C4-2B (cell line): ENCODE results near the gene RPL41.

Source experiments
- H3K27ac ChIP-seq: fragments of 450-650 bp; 2 replicates; pipeline ENCODE4 v1.5.1; 2017
- ZFX ChIP-seq: fragments of 450-650 bp; IDR thresholded peaks from 2 replicates; pipeline ENCODE4 v1.6.1; 2017
- TF ChIP-seq, protein P1 (sequence below): fragments of 450-650 bp; conservative IDR thresholded peaks from 2 replicates; pipeline ENCODE4 v1.5.1; 2017; ENCODE audit warnings: mild to moderate bottlenecking

RPL41 gene

DNA sequence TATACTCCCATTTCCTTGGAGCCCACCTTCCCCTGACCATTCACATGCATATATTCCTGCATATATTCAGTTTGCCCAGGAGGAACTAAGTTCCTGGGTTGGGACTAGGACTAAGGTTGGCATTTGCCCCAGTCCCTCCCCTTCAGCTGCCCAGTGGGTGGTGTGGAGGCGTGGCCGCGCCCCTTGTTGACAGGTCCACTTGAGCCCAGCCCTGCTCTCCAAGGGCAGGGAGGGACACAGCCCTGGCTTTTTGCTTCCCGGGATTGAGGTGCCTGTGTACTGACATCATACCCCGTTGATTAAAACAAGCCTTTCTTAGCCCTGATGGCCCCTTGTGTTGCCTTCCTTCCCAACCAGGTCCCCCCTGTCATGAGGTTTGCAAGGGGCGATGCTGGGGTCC lies 29.2 kb upstream of the RPL41 start:
- peak overlapping the region; percentile 87 for H3K27ac ChIP-seq
- TF ChIP-seq ZFX = no peak
- TF ChIP-seq, protein P1, sequence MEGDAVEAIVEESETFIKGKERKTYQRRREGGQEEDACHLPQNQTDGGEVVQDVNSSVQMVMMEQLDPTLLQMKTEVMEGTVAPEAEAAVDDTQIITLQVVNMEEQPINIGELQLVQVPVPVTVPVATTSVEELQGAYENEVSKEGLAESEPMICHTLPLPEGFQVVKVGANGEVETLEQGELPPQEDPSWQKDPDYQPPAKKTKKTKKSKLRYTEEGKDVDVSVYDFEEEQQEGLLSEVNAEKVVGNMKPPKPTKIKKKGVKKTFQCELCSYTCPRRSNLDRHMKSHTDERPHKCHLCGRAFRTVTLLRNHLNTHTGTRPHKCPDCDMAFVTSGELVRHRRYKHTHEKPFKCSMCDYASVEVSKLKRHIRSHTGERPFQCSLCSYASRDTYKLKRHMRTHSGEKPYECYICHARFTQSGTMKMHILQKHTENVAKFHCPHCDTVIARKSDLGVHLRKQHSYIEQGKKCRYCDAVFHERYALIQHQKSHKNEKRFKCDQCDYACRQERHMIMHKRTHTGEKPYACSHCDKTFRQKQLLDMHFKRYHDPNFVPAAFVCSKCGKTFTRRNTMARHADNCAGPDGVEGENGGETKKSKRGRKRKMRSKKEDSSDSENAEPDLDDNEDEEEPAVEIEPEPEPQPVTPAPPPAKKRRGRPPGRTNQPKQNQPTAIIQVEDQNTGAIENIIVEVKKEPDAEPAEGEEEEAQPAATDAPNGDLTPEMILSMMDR = no peak

DNA sequence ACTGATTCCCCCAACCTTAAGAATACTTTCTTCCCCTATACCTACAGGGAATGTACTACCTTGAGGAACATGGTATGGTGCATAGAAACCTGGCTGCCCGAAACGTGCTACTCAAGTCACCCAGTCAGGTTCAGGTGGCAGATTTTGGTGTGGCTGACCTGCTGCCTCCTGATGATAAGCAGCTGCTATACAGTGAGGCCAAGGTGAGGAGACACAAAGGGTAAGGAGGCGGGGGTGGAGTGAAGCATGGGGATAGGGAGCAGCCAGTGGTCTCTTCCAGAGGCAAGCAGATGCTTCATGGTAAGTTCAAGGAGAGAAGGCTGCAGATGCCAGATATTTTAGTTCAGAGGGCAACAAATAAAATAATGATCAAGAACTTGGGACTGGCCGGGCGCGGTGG lies 18.7 kb upstream of the RPL41 start:
- no peak for TF ChIP-seq ZFX
- TF ChIP-seq, protein P1 = no peak
- H3K27ac ChIP-seq = no peak overlapping the region

DNA sequence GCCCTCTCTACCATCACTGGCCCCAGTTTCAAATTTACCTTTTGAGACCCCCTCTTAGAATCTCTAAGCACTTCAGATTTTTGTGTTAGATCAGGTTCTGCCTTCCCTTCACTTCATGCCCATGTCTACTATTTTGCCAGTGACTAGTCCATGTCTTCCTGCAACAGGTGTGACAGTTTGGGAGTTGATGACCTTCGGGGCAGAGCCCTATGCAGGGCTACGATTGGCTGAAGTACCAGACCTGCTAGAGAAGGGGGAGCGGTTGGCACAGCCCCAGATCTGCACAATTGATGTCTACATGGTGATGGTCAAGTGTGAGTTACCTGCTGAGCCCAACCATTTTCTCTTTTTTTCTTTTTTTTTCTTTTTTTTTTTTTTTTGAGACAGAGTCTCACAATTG lies 17.8 kb upstream of the RPL41 start:
- no peak overlapping the region for H3K27ac ChIP-seq
- TF ChIP-seq, protein P1 = no peak
- no peak for TF ChIP-seq ZFX

DNA sequence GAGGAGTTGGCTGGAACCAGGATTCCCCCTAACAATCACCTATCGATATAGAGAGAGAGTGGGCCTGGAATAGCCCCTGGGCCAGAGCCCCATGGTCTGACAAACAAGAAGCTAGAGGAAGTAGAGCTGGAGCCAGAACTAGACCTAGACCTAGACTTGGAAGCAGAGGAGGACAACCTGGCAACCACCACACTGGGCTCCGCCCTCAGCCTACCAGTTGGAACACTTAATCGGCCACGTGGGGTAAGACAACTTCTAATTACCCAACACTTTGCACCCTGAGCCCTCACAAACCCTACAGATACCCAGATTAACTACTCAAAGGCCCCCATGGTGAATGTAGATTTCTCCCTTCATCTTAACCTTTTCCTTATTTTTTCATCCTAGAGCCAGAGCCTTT lies 16.6 kb upstream of the RPL41 start:
- no peak overlapping the region for H3K27ac ChIP-seq
- TF ChIP-seq ZFX = no peak
- TF ChIP-seq, protein P1 = no peak

DNA sequence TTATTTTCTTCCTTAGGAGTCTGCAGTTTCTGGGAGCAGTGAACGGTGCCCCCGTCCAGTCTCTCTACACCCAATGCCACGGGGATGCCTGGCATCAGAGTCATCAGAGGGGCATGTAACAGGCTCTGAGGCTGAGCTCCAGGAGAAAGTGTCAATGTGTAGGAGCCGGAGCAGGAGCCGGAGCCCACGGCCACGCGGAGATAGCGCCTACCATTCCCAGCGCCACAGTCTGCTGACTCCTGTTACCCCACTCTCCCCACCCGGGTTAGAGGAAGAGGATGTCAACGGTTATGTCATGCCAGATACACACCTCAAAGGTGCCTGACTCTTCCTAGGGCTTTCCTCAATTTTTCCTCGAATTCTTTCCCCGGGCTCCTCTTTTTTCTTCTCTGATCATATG lies 15.4 kb upstream of the RPL41 start:
- TF ChIP-seq, protein P1 = no peak
- TF ChIP-seq ZFX = no peak
- no peak overlapping the region for H3K27ac ChIP-seq

DNA sequence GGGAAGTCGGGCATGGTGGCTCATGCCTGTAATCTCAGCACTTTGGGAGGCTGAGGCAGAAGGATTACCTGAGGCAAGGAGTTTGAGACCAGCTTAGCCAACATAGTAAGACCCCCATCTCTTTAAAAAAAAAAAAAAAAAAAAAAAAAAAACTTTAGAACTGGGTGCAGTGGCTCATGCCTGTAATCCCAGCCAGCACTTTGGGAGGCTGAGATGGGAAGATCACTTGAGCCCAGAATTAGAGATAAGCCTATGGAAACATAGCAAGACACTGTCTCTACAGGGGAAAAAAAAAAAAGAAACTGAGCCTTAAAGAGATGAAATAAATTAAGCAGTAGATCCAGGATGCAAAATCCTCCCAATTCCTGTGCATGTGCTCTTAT lies 13.8 kb upstream of the RPL41 start:
- no peak overlapping the region for H3K27ac ChIP-seq
- TF ChIP-seq, protein P1 = no peak
- no peak for TF ChIP-seq ZFX

DNA sequence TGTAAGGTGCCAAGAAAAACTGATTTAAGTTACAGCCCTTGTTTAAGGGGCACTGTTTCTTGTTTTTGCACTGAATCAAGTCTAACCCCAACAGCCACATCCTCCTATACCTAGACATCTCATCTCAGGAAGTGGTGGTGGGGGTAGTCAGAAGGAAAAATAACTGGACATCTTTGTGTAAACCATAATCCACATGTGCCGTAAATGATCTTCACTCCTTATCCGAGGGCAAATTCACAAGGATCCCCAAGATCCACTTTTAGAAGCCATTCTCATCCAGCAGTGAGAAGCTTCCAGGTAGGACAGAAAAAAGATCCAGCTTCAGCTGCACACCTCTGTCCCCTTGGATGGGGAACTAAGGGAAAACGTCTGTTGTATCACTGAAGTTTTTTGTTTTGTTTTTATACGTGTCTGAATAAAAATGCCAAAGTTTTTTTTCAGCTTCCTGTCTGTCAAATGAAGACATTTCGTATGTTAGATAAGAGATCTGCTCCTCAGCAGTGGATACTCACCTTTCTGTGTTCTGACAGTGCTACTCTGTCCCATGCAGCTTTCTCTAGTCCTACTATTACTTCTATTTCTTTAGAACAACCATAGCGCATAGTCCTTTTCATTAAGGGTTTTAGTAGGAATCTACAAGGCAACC lies 13.2 kb upstream of the RPL41 start:
- TF ChIP-seq ZFX = no peak
- TF ChIP-seq, protein P1 = no peak
- peak overlapping the region; percentile 97 for H3K27ac ChIP-seq
